Islet precursor cell (in vitro differentiated cells): Measurements from ENCODE around the gene PDE4D.
"Not testable (repeated sequence)": the region's sequence is repeated elsewhere in the genome, so short reads cannot be mapped to it uniquely, and the experiment has no call there.

ENCODE experiments used
- DNase-seq: peaks from one replicate; pipeline ENCODE4 v3.0.0-alpha.2; 2018

Gene PDE4D

GRCh38 chr5:59016925-59017324 is 876.6 kb downstream of the PDE4D start:
- no peak for DNase-seq

GRCh38 chr5:59008816-59009473 is 884.6 kb downstream of the PDE4D start:
- no peak for DNase-seq

- DNase-seq = no peak
These were observed 886.0 kb downstream of the PDE4D start for GRCh38 chr5:59007460-59008063.

- no peak for DNase-seq
These were observed 887.4 kb downstream of the PDE4D start for GRCh38 chr5:59005934-59006701.

GRCh38 chr5:59003641-59004040 is 889.9 kb downstream of the PDE4D start:
- DNase-seq = no peak

GRCh38 chr5:59003124-59003523 is 890.4 kb downstream of the PDE4D start:
- no peak for DNase-seq

GRCh38 chr5:59002162-59002825 is 891.2 kb downstream of the PDE4D start:
- DNase-seq = no peak

- DNase-seq = no peak
These were observed 891.8 kb downstream of the PDE4D start for GRCh38 chr5:59001716-59002115.

GRCh38 chr5:59001154-59001553 is 892.4 kb downstream of the PDE4D start:
- no peak for DNase-seq

- DNase-seq = no peak
These were observed 893.3 kb downstream of the PDE4D start for GRCh38 chr5:59000211-59000610.

GRCh38 chr5:58999804-59000203 is 893.7 kb downstream of the PDE4D start:
- DNase-seq = no peak

GRCh38 chr5:58998544-58998943 is 895.0 kb downstream of the PDE4D start:
- DNase-seq = no peak

- not testable (repeated sequence) for DNase-seq
These were observed 897.7 kb downstream of the PDE4D start for GRCh38 chr5:58995779-58996178.

- DNase-seq = no peak
These were observed 900.1 kb downstream of the PDE4D start for GRCh38 chr5:58993461-58993860.

- DNase-seq = no peak
These were observed 904.6 kb downstream of the PDE4D start for GRCh38 chr5:58988938-58989337.

GRCh38 chr5:58987193-58987592 is 906.3 kb downstream of the PDE4D start:
- no peak for DNase-seq

- no peak for DNase-seq
These were observed 907.2 kb downstream of the PDE4D start for GRCh38 chr5:58986281-58986680.

GRCh38 chr5:58985759-58986158 is 907.8 kb downstream of the PDE4D start:
- no peak for DNase-seq

- DNase-seq = no peak
These were observed 908.2 kb downstream of the PDE4D start for GRCh38 chr5:58985311-58985710.

GRCh38 chr5:58983526-58984452 is 909.7 kb downstream of the PDE4D start:
- DNase-seq = peak; percentile 79

- DNase-seq = no peak
These were observed 912.6 kb downstream of the PDE4D start for GRCh38 chr5:58980890-58981289.

- no peak for DNase-seq
These were observed 914.4 kb downstream of the PDE4D start for GRCh38 chr5:58979090-58979489.
